GM19239 (cell line): ENCODE data around the gene PNN.
"Not testable (repeated sequence)": the region's sequence is repeated elsewhere in the genome, so short reads cannot be mapped to it uniquely, and the experiment has no call there.

Source experiments
- DNase-seq: peaks from one replicate; pipeline ENCODE4 v3.0.0; 2011; ENCODE audit warnings: low spot score; ENCODE audit not compliant: insufficient read length
- FAIRE-seq: peaks from 2 replicates; lab custom pipeline; 2011; peaks lifted over from hg19 to GRCh38; lab: Jason Lieb, UNC

The PNN gene

GRCh38 chr14:39179042-39179441 lies 4.0 kb downstream of the PNN start:
- no peak for FAIRE-seq

GRCh38 chr14:39180553-39180952 lies 5.5 kb downstream of the PNN start:
- FAIRE-seq: no peak
- DNase-seq: no peak

More at GRCh38 chr14:39179042-39179441, 4.0 kb downstream of the PNN start:
- no peak for DNase-seq

GRCh38 chr14:39181026-39181692 lies 6.1 kb downstream of the PNN start:
- no peak for DNase-seq
- FAIRE-seq: no peak

- DNase-seq (no peak), FAIRE-seq (no peak)
These were observed 6.6 kb downstream of the PNN start for GRCh38 chr14:39181693-39182047.

GRCh38 chr14:39182770-39183684 lies 8.0 kb downstream of the PNN start:
- DNase-seq (no peak), FAIRE-seq (no peak)

- FAIRE-seq, DNase-seq: not testable (repeated sequence)
These were observed 8.6 kb downstream of the PNN start for GRCh38 chr14:39183685-39184003.

GRCh38 chr14:39184628-39185255 lies 9.7 kb downstream of the PNN start:
- no peak for DNase-seq
- no peak for FAIRE-seq

GRCh38 chr14:39185256-39186049 lies 10.4 kb downstream of the PNN start:
- FAIRE-seq: no peak
- no peak for DNase-seq

- no peak for DNase-seq
- FAIRE-seq: no peak
These were observed 12.0 kb downstream of the PNN start for GRCh38 chr14:39186941-39187525.

- FAIRE-seq: no peak
- DNase-seq: no peak
These were observed 28.9 kb downstream of the PNN start for GRCh38 chr14:39203659-39204606.

- DNase-seq, FAIRE-seq: not testable (repeated sequence)
These were observed 32.4 kb downstream of the PNN start for GRCh38 chr14:39207430-39207829.

- FAIRE-seq (no peak), DNase-seq (no peak)
These were observed 36.2 kb downstream of the PNN start for GRCh38 chr14:39211109-39211741.

GRCh38 chr14:39212034-39212433 lies 37.0 kb downstream of the PNN start:
- DNase-seq (no peak), FAIRE-seq (no peak)

- no peak for DNase-seq
- FAIRE-seq: no peak
These were observed 37.6 kb downstream of the PNN start for GRCh38 chr14:39212693-39213092.

- FAIRE-seq (no peak), DNase-seq (no peak)
These were observed 42.3 kb downstream of the PNN start for GRCh38 chr14:39217214-39217879.

GRCh38 chr14:39218171-39218769 lies 43.2 kb downstream of the PNN start:
- DNase-seq: no peak
- FAIRE-seq: no peak

GRCh38 chr14:39219075-39219499 lies 44.0 kb downstream of the PNN start:
- FAIRE-seq (no peak), DNase-seq (peak; percentile 6)
